Osteocyte (in vitro differentiated cells): Measurements from ENCODE around the gene COX4I1. TPM values are rescaled to one million over a fixed set of nuclear protein-coding genes. Genes with fewer than 3 reads are reported as not detected.

ENCODE experiments used
- DNase-seq: peaks from one replicate; pipeline ENCODE4 v3.0.0; 2021; ENCODE audit warnings: mixed read lengths; ENCODE audit not compliant: unreplicated experiment; ENCODE audit errors: extremely low spot score
- H3K27ac Mint-ChIP-seq: one replicate; pipeline ENCODE4 v1.8.0; 2021; ENCODE audit warnings: mild to moderate bottlenecking, mixed read lengths; ENCODE audit not compliant: unreplicated experiment
- H3K27me3 Mint-ChIP-seq: one replicate; pipeline ENCODE4 v1.8.0; 2021; ENCODE audit warnings: mixed read lengths; ENCODE audit not compliant: unreplicated experiment
- H3K36me3 Mint-ChIP-seq: one replicate; pipeline ENCODE4 v1.8.0; 2021; ENCODE audit warnings: mixed read lengths; ENCODE audit not compliant: unreplicated experiment
- H3K4me1 Mint-ChIP-seq: one replicate; pipeline ENCODE4 v1.8.0; 2021; ENCODE audit warnings: mixed read lengths; ENCODE audit not compliant: unreplicated experiment
- H3K4me3 Mint-ChIP-seq: one replicate; pipeline ENCODE4 v1.8.0; 2021; ENCODE audit warnings: mild to moderate bottlenecking, moderate library complexity, mixed read lengths; ENCODE audit not compliant: unreplicated experiment
- H3K9me3 Mint-ChIP-seq: one replicate; pipeline ENCODE4 v1.8.0; 2021; ENCODE audit warnings: mixed read lengths; ENCODE audit not compliant: unreplicated experiment
- total RNA-seq: library from RNA; stranded (reverse); gene quantifications from 2 replicates; pipeline ENCODE4 v1.2.1, GENCODE V29; 2021
- TF ChIP-seq, protein P1 (sequence below): fragments of 200-600 bp; sonication (generic); IDR thresholded peaks from 2 replicates; pipeline ENCODE4 v1.5.0; 2021; ENCODE audit warnings: antibody characterized with exemption, mild to moderate bottlenecking, moderate library complexity

COX4I1 gene
- total RNA-seq, 1 donor from 2014 or later: 456 TPM

DNA sequence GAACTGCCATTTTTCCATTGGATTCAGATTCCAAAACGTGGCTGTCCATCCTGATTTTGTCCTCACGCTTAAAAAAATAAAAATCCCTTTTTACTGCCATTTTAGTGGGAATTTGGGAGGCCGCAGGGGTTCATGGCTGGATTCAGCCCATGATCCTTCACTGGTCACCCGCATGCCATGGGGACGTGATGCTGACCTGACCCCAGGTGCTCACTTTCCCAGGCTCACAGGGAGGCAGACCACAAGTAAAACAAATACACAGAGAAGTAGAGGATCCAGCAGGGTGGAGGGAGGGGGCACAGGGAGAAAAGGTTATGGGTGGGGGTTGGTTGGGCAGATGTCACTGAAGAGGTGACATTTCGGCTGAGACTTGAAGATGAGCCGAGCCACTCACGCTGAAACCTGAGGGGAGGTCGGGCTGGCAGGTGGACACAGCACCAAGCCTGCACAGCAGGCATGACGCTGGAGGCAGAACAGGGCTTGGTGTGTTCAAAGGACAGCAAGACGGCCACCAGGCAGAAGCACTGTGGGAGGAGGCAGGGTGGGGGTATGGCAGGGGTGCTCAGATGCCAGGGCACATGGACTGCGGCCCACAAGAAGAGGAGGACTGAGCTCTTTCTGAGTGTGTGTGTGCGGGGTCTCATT, 10.7 kb downstream of the COX4I1 start:
- Mint-ChIP-seq H3K4me1 (no peaks in the 10 kb centered on the region), H3K27me3 (peaks cover 21% of the 10 kb centered on the region), H3K36me3 (peaks cover 13% of the 10 kb centered on the region), H3K9me3 (no peaks in the 10 kb centered on the region), H3K27ac (no peak overlapping the region), H3K4me3 (no peak overlapping the region)
- TF ChIP-seq, protein P1, sequence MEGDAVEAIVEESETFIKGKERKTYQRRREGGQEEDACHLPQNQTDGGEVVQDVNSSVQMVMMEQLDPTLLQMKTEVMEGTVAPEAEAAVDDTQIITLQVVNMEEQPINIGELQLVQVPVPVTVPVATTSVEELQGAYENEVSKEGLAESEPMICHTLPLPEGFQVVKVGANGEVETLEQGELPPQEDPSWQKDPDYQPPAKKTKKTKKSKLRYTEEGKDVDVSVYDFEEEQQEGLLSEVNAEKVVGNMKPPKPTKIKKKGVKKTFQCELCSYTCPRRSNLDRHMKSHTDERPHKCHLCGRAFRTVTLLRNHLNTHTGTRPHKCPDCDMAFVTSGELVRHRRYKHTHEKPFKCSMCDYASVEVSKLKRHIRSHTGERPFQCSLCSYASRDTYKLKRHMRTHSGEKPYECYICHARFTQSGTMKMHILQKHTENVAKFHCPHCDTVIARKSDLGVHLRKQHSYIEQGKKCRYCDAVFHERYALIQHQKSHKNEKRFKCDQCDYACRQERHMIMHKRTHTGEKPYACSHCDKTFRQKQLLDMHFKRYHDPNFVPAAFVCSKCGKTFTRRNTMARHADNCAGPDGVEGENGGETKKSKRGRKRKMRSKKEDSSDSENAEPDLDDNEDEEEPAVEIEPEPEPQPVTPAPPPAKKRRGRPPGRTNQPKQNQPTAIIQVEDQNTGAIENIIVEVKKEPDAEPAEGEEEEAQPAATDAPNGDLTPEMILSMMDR: no peak
- no peak for DNase-seq

DNA sequence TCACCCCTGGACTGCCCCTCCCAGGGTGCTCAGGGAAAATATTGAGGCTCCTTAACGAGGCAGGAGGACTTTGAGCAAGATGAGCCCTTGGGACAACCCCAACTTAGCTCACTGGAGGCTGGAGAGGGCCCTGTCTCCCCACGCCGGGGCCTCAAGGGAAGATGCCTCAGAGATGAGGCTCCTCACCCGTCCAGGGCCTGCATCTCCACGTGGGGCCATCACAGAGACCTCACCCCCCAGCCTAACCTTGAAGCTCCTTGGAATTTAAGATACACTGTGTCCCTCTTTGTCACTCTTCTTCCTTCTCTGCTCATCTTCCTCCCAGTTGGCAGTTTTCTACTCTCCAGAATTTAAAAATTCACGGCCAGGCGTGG, 11.2 kb downstream of the COX4I1 start:
- Mint-ChIP-seq H3K9me3 (no peaks in the 10 kb centered on the region), H3K4me3 (no peak overlapping the region), H3K4me1 (no peaks in the 10 kb centered on the region), H3K27me3 (peaks cover 21% of the 10 kb centered on the region), H3K36me3 (peaks cover 9% of the 10 kb centered on the region), H3K27ac (no peak overlapping the region)
- DNase-seq: no peak
- TF ChIP-seq, protein P1: no peak

GRCh38 chr16:85812031-85812807, 12.7 kb downstream of the COX4I1 start:
- DNase-seq: no peak
- H3K36me3 Mint-ChIP-seq: no peaks in the 10 kb centered on the region
- H3K4me3 Mint-ChIP-seq: no peak overlapping the region
- TF ChIP-seq, protein P1: no peak
- no peak overlapping the region for H3K27ac Mint-ChIP-seq
- peaks cover 26% of the 10 kb centered on the region for H3K27me3 Mint-ChIP-seq
- H3K9me3 Mint-ChIP-seq: no peaks in the 10 kb centered on the region
- H3K4me1 Mint-ChIP-seq: no peaks in the 10 kb centered on the region

DNA sequence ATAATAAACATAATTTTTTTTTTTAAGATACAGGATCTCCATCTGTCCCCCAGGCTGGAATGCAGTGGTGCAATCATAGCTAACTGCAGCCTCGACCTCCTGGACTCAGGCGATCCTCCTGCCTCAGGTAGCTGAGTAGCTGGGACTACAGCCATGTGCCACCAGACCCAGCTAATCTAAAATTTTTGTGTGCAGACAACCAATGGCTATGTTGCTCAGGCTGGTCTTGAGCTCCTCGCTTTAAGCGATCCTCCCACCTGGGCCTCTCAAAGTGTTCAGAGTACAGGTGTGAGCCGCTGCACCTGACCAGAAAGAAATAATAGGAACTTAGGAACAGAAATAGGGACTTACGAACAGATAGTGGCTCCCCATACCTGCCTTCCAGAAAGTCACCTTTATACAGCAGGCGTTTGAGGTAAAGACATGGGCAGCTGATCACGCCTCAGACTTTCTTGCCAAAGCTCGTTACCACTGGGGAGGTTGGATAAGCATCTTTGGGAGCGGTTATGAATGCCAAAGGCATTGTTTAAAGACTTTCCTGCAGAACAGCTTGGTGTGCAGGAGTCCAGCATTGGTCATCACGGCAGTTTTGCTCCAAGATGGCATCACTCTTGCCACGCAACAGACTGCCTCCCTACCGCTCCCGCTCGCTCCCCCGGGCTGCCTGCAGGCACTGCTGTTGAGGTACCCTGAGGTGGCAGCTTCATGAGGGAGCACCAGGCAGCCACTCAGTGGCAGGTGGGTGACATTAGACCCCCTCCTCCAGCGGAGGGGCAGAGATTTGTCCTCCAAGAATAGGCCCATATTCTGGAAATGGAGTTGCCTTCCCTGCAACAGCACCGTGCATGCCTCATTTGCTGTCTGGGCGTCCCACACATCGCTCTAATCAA, 13.6 kb downstream of the COX4I1 start:
- no peak for DNase-seq
- Mint-ChIP-seq H3K27ac (no peak overlapping the region), H3K36me3 (no peaks in the 10 kb centered on the region), H3K4me1 (no peaks in the 10 kb centered on the region), H3K4me3 (no peak overlapping the region), H3K9me3 (no peaks in the 10 kb centered on the region), H3K27me3 (peaks cover 29% of the 10 kb centered on the region)
- TF ChIP-seq, protein P1: no peak
